Measurements from ENCODE around the gene COPS6.

The COPS6 gene

DNA sequence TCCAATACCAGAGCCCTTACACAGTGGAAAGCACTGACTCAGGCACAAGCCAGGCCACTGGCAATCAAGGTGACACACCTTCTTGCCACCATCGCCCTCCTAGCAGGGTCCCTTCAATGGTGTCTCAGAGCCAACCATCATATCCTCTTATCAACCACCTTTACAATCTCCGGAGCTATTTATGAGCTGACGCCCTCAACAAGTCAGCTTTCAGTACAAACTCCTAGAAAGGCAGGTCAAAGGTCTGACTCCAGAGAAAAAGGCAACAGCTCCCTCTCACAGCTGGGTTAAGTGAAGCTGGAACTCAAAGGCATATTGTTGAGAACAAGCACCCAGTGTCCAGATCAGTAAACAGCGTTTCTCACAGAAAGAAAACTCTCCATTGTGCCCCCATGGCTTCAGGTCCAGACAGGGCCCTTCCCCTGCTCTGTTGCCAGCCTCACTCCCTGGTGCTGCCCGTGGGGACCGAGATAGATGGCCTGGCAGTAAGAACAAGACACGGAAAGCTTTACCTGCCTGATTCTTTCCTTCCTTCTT is 9.7 kb upstream of the COPS6 start:
- DNase-seq (ENCODE audit: extremely low read depth in 1 of 2, low read depth in 1 of 2) = no peak

- no peak for DNase-seq (ENCODE audit: extremely low read depth in 1 of 2, low read depth in 1 of 2)
Measured at GRCh38 chr7:100080907-100081534, 7.7 kb upstream of the COPS6 start.

DNA sequence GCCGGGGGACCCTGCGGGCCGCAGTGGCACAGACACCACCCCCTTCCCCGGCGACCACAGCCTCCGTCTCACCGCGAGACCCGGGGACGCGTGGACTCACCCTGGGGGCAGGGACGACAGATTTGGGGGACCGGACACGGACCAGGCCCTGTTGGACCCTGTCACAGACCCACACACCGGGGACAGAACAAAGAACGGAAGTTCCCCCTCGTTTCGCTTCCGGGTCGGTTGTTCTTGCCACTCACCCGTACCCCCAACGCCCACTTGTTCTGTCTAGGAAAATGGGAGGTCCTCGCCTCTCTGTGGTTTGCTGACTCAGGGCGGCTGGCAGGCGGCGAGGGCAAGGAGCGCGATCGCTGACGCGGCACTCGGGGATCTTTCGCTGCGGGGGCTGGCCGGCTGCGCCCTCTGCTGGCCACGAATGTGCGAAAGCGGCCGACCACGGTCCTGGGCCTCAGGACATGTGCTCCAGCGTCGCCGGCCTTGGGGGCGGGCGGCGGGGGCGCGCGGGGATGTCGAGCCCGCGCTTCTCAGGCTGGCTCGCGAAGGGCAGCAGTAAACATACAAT is 7.2 kb upstream of the COPS6 start, which contains the start of gene ZNF3:
Gene ZNF3 (minus strand): TSS at position 189 of the 568 bp plus-strand sequence. CDS start 4,366 bp downstream, outside the sequence.
- DNase-seq (ENCODE audit: extremely low read depth in 1 of 2, low read depth in 1 of 2) = peak; percentile 98

DNA sequence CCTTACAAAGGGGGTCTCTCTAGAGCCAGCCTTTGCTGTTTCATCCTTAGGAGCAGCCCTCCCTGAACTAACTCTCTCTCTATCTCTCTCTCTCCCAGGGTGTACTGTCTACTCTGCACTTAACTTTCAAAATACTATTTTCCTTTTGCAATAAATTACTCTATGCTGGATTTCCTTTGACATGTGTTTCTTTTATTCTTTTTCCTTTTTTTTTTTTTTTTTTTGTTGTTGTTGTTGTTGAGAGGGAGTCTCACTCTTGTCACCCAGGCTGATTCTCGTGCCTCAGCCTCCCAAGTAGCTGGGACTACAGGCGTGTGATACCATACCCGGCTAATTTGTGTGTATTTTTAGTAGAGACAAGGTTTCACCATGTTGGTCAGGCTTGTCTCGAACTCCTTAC is 5.8 kb upstream of the COPS6 start:
- no peak for DNase-seq (ENCODE audit: extremely low read depth in 1 of 2, low read depth in 1 of 2)

- DNase-seq (ENCODE audit: extremely low read depth in 1 of 2, low read depth in 1 of 2) = no peak
Measured at GRCh38 chr7:100085515-100085914, 3.3 kb upstream of the COPS6 start.

- DNase-seq (ENCODE audit: extremely low read depth in 1 of 2, low read depth in 1 of 2) = no peak
Measured at GRCh38 chr7:100087055-100087750, 1.6 kb upstream of the COPS6 start.

- no peak for DNase-seq (ENCODE audit: extremely low read depth in 1 of 2, low read depth in 1 of 2)
Measured at GRCh38 chr7:100088095-100088620, 611 bp upstream of the COPS6 start.

GRCh38 chr7:100089458-100090196 is 858 bp downstream of the COPS6 start:
- DNase-seq (ENCODE audit: extremely low read depth in 1 of 2, low read depth in 1 of 2) = no peak

GRCh38 chr7:100090527-100091410 is 2.0 kb downstream of the COPS6 start:
- DNase-seq (ENCODE audit: extremely low read depth in 1 of 2, low read depth in 1 of 2) = no peak

GRCh38 chr7:100091411-100092181 is 2.8 kb downstream of the COPS6 start:
- no peak for DNase-seq (ENCODE audit: extremely low read depth in 1 of 2, low read depth in 1 of 2)

GRCh38 chr7:100093054-100093453 is 4.3 kb downstream of the COPS6 start:
- DNase-seq (ENCODE audit: extremely low read depth in 1 of 2, low read depth in 1 of 2) = no peak

DNA sequence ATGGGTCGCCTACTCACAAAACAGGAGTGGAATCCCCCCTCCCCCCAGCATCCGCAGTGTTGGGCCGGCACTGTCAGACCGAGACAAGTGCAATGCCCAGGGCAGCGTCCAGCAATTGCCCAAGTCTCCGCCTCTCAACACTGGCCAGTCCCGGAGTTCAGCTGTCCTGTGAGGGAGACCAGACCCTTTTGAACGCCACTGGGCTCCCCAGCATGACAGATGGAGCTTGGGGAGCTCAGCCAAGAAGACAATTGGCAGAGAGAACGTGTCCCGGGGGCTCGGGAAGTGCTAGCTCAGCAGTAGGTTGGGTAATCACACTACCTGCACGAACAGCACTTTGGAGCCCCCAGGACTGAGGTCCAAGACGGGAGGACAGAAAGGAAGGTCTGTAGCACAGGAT is 4.7 kb downstream of the COPS6 start:
- no peak for DNase-seq (ENCODE audit: extremely low read depth in 1 of 2, low read depth in 1 of 2)

- DNase-seq (ENCODE audit: extremely low read depth in 1 of 2, low read depth in 1 of 2) = no peak
Measured at GRCh38 chr7:100093925-100094486, 5.2 kb downstream of the COPS6 start.

DNA sequence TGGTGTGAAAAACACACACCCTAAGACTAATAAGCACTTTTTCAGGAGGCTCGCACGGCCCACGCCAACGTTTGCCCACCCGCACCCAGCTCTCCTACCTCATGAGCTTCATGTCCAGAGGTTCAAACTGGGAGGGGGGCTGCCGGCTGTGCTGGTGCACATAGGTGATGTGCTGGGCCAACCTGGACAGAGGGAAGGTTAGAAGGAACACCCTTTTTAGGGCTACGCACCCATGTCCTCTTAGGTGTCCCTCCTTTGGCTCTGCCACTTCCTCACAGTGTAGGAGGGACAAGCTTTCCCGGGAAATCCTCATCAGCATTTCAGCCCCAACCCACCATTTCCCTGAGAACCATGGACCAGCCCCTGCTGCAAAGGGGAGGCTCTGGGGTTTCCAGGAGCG is 6.5 kb downstream of the COPS6 start:
- DNase-seq (ENCODE audit: extremely low read depth in 1 of 2, low read depth in 1 of 2) = no peak

DNA sequence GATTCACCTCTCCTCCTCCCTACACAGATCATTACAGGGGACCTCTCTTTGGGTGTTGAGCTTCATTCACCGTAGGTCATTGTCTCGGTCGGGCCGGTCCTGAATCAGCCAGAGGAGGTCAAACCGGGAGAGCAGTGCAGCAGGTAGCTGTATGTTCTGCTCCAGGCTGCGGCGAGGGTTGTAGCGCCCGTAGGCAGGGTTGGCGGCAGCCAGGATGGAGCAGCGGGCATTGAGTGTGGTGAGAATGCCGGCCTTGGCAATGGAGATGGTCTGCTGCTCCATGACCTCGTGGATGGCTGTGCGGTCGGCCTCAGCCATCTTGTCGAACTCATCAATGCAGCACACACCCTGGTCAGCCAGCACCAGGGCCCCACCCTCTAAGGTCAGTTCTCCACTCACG is 6.9 kb downstream of the COPS6 start:
- DNase-seq (ENCODE audit: extremely low read depth in 1 of 2, low read depth in 1 of 2) = no peak

GRCh38 chr7:100098913-100099312 is 10.1 kb downstream of the COPS6 start:
- no peak for DNase-seq (ENCODE audit: extremely low read depth in 1 of 2, low read depth in 1 of 2)

DNA sequence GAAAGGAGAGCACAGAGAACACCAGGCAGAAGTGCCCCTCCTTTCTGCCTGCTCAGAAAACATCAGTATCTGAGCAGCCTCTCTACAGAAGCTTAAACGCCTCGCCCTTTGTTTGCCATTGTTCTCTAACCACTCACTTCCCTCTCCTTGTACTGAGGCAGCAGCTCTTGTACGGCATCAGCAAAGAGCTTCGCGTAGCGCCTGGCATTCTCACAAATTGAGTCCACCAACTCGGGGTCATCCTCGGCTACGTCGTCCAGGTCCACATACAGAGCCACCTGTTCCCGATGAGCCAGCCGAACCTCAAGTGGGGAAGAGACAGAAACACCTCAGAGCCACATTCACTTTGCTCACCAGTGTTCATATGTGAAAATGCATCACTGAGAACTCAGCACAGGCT is 10.7 kb downstream of the COPS6 start:
- no peak for DNase-seq (ENCODE audit: extremely low read depth in 1 of 2, low read depth in 1 of 2)

- peak; percentile 71 to 77 for DNase-seq (ENCODE audit: extremely low read depth in 1 of 2, low read depth in 1 of 2)
Measured at GRCh38 chr7:100100420-100101015, 11.7 kb downstream of the COPS6 start.
